ENCODE results near the gene UGT1A3.
A peak's percentile ranks its signal among the peaks of the same experiment; 100 is the strongest.

Gene UGT1A3

DNA sequence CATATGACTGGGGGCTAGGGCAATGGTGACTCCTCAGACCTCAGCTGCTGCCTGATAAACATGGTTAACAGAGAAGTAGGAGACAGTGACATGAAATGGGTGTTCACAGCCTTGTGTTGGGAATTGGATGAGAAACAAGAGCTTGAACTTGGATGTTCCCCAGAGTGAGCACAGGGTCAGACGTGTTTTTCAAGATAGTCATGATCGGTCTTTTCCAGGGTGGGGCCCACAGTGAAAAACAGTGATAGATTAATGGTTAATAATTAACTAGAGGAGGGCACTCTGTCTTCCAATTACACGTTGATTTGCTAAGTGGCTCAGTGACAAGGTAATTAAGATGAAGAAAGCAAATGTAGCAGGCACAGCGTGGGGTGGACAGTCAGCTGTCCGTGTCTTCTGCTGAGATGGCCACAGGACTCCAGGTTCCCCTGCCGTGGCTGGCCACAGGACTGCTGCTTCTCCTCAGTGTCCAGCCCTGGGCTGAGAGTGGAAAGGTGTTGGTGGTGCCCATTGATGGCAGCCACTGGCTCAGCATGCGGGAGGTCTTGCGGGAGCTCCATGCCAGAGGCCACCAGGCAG is at the start of gene UGT1A3:
Gene UGT1A3, plus strand, starts transcription at position 320 of the 579 bp plus-strand sequence. Its CDS starts 85 bp downstream, at position 405.
- Histone ChIP-seq H3K4me1 (no peaks in the 10 kb centered on the region), H3K9ac (no peak within 1 kb of the TSS), H4K20me1 (no peaks in the 10 kb centered on the region), H3K9me3 (no peaks in the 10 kb centered on the region), H3K27me3 (no peaks in the 10 kb centered on the region), H3K27ac (no peak within 1 kb of the TSS), H3K4me3 (no peak within 1 kb of the TSS), H3K36me3 (no peaks in the 10 kb centered on the region), H3K4me2 (no peak within 1 kb of the TSS)
- no peak for TF ChIP-seq Cebpa-rat (IDR thresholded peaks at IDR 0.05)

DNA sequence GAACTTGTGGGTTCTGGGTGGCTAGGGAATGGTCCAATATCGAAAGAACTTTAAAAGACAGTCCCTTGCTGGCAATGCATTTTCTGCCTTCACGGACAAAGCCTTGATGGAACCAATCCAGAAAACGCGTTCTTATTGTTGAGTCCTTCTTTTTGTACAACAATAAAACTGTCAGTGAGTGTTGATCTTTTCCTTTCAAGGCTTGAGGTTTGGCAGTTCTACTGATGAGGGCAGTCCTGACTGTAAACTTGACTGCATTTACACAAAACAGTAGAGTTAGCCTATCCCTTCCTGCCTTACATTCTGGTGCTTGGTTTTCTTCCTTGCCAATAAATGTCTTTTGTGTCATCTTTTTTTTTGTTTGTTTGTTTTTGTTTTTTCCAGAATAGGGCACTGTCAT is 49.6 kb upstream of the UGT1A3 start:
- H3K4me2 ChIP-seq: no peak overlapping the region
- peaks cover 13% of the 10 kb centered on the region for H3K4me1 ChIP-seq
- H3K27me3 ChIP-seq: no peaks in the 10 kb centered on the region
- no peaks in the 10 kb centered on the region for H3K9me3 ChIP-seq
- H3K27ac ChIP-seq: no peak overlapping the region
- no peak overlapping the region for H3K9ac ChIP-seq
- no peaks in the 10 kb centered on the region for H3K36me3 ChIP-seq
- no peak for TF ChIP-seq Cebpa-rat (IDR thresholded peaks at IDR 0.05)
- H3K4me3 ChIP-seq: no peak overlapping the region
- no peaks in the 10 kb centered on the region for H4K20me1 ChIP-seq

DNA sequence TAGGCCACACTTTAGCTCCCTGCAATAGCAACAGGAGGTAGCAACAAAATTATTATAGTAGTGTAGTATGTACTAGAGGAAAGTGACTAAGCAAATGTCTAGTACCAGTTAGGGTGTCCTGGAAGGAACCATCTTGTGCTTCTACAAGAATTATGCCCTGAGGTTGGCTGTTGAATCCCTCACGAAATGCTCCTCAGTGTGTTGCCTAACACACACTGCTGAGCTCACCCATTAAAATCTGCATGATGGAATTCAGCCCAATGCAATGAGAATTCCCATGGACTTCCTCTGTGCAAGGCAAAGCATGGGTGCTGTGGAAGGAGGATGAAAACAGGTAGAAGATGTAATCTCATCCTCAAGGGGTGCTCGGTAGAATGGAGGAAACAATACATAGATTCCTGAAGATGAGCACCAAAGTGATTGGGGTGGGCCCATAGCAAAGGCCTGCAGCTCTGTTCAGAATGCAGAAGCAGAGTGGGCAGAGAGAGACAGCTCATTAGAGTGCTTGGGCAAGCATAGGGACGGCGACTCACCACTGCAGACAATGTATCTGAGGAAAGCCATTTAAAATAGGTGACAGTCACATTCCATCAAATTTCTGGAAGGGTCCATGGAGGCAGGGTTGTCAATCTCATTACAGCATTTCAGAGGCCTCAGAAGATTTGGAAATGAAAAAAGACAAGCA is 48.3 kb upstream of the UGT1A3 start:
- no peak overlapping the region for H3K9ac ChIP-seq
- H4K20me1 ChIP-seq: no peaks in the 10 kb centered on the region
- no peaks in the 10 kb centered on the region for H3K36me3 ChIP-seq
- H3K27me3 ChIP-seq: no peaks in the 10 kb centered on the region
- no peak overlapping the region for H3K4me2 ChIP-seq
- H3K27ac ChIP-seq: no peak overlapping the region
- H3K4me1 ChIP-seq: peaks cover 13% of the 10 kb centered on the region
- H3K4me3 ChIP-seq: no peak overlapping the region
- H3K9me3 ChIP-seq: no peaks in the 10 kb centered on the region
- TF ChIP-seq Cebpa-rat (IDR thresholded peaks at IDR 0.05): no peak

DNA sequence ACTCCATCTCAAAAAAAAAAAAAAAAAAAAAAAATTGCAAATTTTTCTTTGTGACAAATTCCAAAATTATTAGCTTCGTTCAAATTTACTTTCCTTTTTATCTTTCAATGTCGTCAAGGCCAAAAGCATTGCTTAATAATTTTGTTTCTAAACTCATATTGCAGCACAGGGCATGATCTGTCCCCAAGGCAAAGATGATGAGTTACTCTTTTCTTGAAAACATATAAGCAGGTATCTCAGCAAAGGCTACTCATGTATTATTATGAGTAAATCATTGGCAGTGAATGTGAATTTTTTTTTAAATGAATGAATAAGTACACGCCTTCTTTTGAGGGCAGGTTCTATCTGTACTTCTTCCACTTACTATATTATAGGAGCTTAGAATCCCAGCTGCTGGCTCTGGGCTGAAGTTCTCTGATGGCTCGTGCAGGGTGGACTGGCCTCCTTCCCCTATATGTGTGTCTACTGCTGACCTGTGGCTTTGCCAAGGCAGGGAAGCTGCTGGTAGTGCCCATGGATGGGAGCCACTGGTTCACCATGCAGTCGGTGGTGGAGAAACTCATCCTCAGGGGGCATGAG is 47.2 kb upstream of the UGT1A3 start, which contains the start of gene UGT1A7:
Gene UGT1A7, plus strand, starts transcription at position 381 of the 579 bp plus-strand sequence. Its CDS starts 37 bp downstream, at position 418.
- H4K20me1 ChIP-seq: no peaks in the 10 kb centered on the region
- no peak within 1 kb of the TSS for H3K9ac ChIP-seq
- TF ChIP-seq Cebpa-rat (IDR thresholded peaks at IDR 0.05): no peak
- H3K27ac ChIP-seq: no peak within 1 kb of the TSS
- H3K27me3 ChIP-seq: no peaks in the 10 kb centered on the region
- no peaks in the 10 kb centered on the region for H3K9me3 ChIP-seq
- H3K4me1 ChIP-seq: peaks cover 13% of the 10 kb centered on the region
- H3K4me2 ChIP-seq: peak within 1 kb of the TSS; percentile 42
- no peaks in the 10 kb centered on the region for H3K36me3 ChIP-seq
- H3K4me3 ChIP-seq: no peak within 1 kb of the TSS

DNA sequence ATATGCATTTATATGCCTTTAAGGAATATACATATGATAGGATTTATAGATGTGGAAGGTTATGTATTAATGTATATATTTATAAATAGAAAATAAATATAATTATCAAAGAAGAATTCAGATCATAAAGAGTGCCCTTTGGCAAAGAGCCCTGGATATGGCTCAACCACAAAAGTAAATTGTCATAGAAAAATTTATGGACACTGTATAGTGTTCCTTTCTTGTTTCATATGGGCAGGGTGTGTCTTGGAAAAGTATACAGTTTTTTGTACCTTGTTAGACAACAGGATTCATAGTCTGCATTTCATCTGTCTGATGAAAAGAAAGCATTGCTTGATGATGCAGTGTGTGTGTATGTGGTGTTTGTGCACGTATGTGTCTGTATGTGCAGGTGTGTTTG is 44.2 kb upstream of the UGT1A3 start:
- H3K4me2 ChIP-seq: no peak overlapping the region
- no peak for TF ChIP-seq Cebpa-rat (IDR thresholded peaks at IDR 0.05)
- no peak overlapping the region for H3K9ac ChIP-seq
- no peaks in the 10 kb centered on the region for H3K27me3 ChIP-seq
- no peaks in the 10 kb centered on the region for H3K36me3 ChIP-seq
- H3K9me3 ChIP-seq: no peaks in the 10 kb centered on the region
- no peak overlapping the region for H3K27ac ChIP-seq
- no peaks in the 10 kb centered on the region for H4K20me1 ChIP-seq
- H3K4me1 ChIP-seq: peaks cover 13% of the 10 kb centered on the region
- no peak overlapping the region for H3K4me3 ChIP-seq

- Histone ChIP-seq H3K4me3 (no peak overlapping the region), H3K36me3 (no peaks in the 10 kb centered on the region), H3K4me2 (no peak overlapping the region), H3K9ac (no peak overlapping the region), H3K9me3 (no peaks in the 10 kb centered on the region), H3K27me3 (no peaks in the 10 kb centered on the region), H3K27ac (no peak overlapping the region), H4K20me1 (no peaks in the 10 kb centered on the region), H3K4me1 (peaks cover 13% of the 10 kb centered on the region)
- TF ChIP-seq Cebpa-rat (IDR thresholded peaks at IDR 0.05): no peak
Observed at GRCh38 chr2:233686928-233687327, 41.9 kb upstream of the UGT1A3 start.

DNA sequence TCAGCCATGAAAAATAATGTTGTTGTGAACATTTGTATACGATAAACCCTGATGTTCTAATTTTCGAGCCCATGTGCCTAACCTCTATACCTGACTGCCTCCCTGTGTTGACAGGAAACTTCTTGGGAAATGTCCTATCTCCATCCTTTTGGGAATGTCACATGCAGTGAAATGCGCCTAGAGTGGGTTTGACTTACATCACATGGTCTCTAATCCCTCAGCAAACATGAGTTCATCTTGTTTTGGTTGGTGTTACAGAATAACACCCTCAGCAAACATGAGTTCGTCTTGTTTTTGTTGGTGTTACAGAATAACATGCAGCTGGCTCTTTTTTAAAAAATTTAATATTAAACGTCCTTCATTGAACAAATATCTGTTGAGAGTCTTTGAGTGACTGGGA is 40.5 kb upstream of the UGT1A3 start:
- no peak overlapping the region for H3K4me3 ChIP-seq
- no peaks in the 10 kb centered on the region for H3K9me3 ChIP-seq
- H3K36me3 ChIP-seq: no peaks in the 10 kb centered on the region
- no peak overlapping the region for H3K4me2 ChIP-seq
- no peaks in the 10 kb centered on the region for H4K20me1 ChIP-seq
- H3K9ac ChIP-seq: no peak overlapping the region
- peaks cover under 1% of the 10 kb centered on the region; the same call in 1 of the 2 replicates for H3K4me1 ChIP-seq
- H3K27ac ChIP-seq: no peak overlapping the region
- H3K27me3 ChIP-seq: no peaks in the 10 kb centered on the region
- TF ChIP-seq Cebpa-rat (IDR thresholded peaks at IDR 0.05): no peak

DNA sequence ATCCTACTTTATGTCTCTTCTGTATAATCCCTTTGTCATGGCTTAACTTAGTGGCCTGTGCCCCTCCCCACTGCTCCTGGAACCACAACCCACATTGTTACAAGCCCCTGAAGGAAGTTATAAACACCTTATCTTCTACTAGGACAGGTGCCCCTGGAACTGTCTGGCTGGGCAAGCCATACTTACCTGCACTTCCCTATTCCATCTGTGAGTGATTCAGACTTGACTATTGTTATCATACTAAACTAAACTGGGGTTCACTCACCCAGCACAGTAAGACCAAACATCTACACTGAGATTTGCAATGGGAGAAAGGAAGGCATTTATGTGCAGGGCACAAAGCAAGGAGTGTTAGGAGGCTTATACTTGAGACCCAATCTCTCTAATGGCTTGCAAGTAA is 39.8 kb upstream of the UGT1A3 start:
- Histone ChIP-seq H3K4me1 (no peaks in the 10 kb centered on the region), H3K27me3 (no peaks in the 10 kb centered on the region), H3K36me3 (no peaks in the 10 kb centered on the region), H3K9ac (no peak overlapping the region), H4K20me1 (no peaks in the 10 kb centered on the region), H3K9me3 (no peaks in the 10 kb centered on the region), H3K27ac (no peak overlapping the region), H3K4me3 (no peak overlapping the region), H3K4me2 (no peak overlapping the region)
- no peak for TF ChIP-seq Cebpa-rat (IDR thresholded peaks at IDR 0.05)

GRCh38 chr2:233689501-233689900 is 39.3 kb upstream of the UGT1A3 start:
- no peak for TF ChIP-seq Cebpa-rat (IDR thresholded peaks at IDR 0.05)
- Histone ChIP-seq H3K9ac (no peak overlapping the region), H3K4me2 (no peak overlapping the region), H3K36me3 (no peaks in the 10 kb centered on the region), H3K27me3 (no peaks in the 10 kb centered on the region), H3K4me3 (no peak overlapping the region), H3K9me3 (no peaks in the 10 kb centered on the region), H3K4me1 (no peaks in the 10 kb centered on the region), H3K27ac (no peak overlapping the region), H4K20me1 (no peaks in the 10 kb centered on the region)

- H3K4me3 ChIP-seq: no peak overlapping the region
- no peak overlapping the region for H3K9ac ChIP-seq
- no peak overlapping the region for H3K27ac ChIP-seq
- no peaks in the 10 kb centered on the region for H3K36me3 ChIP-seq
- no peaks in the 10 kb centered on the region for H3K27me3 ChIP-seq
- no peak overlapping the region for H3K4me2 ChIP-seq
- no peaks in the 10 kb centered on the region for H4K20me1 ChIP-seq
- H3K9me3 ChIP-seq: no peaks in the 10 kb centered on the region
- TF ChIP-seq Cebpa-rat (IDR thresholded peaks at IDR 0.05): no peak
- H3K4me1 ChIP-seq: no peaks in the 10 kb centered on the region
Observed at GRCh38 chr2:233690444-233690843, 38.4 kb upstream of the UGT1A3 start.
